HG03039 (cell line): ENCODE data around the gene ACAD9.
A peak's percentile ranks its signal among the peaks of the same experiment; 100 is the strongest.
"Not testable (repeated sequence)": the region's sequence is repeated elsewhere in the genome, so short reads cannot be mapped to it uniquely, and the experiment has no call there.

Experiments used
- ATAC-seq: cut with Tn5 transposase; IDR thresholded peaks from one replicate; pipeline ENCODE4 v1.9.1; 2021; ENCODE audit warnings: mild to moderate bottlenecking, moderate library complexity; ENCODE audit not compliant: unreplicated experiment

Gene ACAD9

GRCh38 chr3:128859630-128860029, 19.8 kb upstream of the ACAD9 start:
- no peak for ATAC-seq

DNA sequence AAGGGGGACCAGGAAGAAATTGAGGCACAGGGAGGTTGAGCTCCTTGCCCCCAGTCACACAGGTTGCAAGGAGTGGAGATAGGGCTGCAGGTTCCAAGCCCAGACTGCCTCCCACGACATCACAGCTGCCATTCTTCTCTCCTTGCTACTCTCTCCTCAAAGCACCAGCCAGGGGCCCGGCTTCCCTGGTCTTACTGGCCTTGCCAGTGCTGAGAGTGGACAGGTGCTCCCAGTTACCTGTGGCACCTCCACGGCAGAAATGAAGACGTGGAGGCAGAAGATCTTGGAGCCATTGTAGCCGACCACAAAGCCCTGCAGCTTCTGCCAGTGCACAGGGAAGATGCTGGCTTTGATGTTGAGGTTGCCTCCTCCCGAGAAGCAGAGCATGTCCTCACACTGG, 17.9 kb upstream of the ACAD9 start:
- ATAC-seq: no peak

- no peak for ATAC-seq
Observed at GRCh38 chr3:128863560-128863959, 15.9 kb upstream of the ACAD9 start.

- no peak for ATAC-seq
Observed at GRCh38 chr3:128864351-128864811, 15.0 kb upstream of the ACAD9 start.

GRCh38 chr3:128864849-128865804, 14.3 kb upstream of the ACAD9 start:
- not testable (repeated sequence) for ATAC-seq

DNA sequence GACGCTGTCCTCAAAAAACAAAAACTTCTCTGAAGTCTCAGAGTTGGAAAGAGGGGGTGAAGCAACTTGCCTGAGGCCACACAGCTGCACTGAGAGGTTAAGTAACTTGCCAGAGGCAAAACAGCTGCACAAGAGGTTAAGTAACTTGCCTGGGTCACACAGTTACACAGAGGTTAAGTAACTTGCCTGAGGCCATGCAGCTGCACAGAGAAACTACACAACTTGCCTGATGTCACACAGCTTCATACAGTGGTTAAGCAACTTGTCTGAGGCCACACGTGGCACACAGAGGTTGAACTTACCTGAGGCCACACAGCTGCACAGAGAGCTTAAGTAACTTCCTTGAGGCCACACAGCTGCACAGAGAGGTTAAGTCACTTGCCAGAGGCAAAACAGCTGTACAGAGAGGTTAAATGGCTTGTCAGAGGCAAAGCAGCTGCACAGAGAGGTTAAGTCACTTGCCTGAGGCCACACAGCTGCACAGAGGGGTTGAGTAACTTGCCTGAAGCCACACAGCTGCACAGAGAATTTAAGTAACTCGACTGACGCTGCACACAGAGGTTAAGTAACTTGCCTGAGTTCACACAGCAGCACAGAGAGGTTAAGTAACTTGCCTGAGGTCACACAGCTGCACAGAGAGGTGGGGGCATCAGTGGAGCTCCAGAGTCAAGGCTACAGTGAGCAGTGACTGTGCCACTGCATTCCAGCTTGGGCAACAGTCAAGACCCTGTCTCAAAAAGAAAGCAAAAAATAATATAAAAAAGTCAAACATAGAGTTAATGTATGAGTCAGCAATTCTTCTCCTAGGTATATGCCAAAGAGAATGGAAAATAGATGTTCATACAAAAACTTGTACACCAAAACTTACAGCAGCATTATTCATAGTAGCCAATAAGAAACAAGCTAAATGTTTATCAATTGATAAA, 12.0 kb upstream of the ACAD9 start:
- no peak for ATAC-seq

DNA sequence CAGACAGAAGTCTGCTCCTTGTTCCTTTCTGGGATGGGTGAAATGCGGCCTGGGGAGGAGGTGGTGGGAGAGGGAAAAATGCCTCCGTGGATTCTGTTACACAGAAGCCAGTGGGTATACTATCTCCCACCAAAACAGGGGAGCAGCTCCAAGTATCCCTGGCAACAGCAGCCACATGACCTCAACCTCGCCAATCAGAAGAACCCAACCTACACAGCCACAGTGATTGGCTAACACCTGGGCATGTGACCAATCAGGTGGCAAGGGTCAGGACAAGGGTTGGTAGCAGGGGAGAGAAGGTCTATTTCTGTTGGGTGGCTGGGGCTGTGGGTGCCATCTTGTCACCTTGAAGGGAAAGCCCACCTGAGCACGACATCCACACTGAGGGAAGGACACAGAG, 9.1 kb upstream of the ACAD9 start:
- no peak for ATAC-seq

- no peak for ATAC-seq
Observed at GRCh38 chr3:128872282-128872681, 7.1 kb upstream of the ACAD9 start.

GRCh38 chr3:128872744-128873143, 6.7 kb upstream of the ACAD9 start:
- no peak for ATAC-seq

DNA sequence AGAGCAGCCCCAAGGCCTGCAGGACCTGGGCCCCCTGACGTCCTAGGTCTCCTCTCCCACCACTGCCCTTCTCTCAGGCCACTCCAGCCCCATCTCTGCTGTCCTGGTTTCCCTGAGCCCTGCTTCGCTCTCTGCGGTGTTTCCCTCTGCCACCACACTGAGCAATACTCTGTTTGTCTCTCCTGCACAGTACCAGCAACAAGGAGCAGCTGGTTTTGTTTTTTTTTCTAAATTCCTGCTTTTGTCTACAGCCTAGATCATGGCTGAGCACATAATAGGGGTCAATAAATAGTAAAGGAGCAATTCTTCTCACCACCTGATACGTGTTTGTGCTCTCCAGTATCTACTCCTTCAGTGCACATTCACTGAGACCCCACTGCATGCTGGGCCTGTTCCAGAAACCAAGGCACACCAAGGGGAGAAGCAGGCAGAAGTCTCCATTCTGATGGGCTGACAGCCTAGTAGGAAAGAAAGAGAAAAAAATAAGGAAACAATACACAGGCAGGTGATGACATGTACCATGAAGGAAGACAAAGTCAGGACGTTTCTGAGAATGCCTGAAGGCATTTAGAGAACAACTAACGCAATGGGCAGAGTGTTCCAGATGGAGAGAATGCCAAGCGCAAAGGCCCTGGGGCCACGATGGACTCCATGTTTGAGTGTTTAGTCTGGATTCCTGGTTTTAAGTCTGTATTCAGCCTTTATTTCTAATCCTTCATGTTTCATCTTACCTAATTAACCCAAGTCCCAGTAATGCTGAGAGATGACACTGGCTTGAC, 6.0 kb upstream of the ACAD9 start:
- no peak for ATAC-seq

DNA sequence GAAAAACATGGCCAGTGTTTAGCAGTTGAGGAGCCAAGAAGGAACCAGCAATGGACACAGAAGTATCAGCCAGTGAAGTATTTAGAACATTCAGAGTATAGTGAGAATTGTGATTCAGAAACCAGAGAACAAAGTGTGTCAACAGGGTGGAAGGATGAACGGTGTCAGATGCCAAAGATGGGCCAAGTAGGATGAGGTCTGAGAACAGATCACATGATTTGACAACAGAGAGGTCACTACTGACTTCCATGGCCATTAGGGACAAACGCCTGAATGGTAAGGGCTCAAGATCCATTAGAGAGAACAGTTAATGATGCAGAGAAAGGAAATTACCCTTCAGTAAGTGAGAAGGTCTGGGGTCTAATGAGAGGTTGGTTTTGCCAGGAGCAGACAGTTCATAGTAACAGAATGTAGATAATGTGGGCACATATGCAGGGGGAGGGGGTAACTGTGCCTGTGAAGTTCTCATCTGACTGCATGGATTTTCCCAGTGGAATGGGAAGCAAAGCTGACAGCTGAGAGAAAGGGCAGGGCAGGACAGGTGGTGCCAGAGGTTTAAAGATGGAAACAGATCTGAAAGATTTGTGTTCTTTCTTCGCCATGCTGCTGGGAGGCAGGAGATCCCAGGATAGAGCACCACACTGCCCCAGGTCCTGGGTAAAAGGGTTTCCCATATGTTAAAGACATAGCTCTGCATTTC, 4.8 kb upstream of the ACAD9 start:
- no peak for ATAC-seq

DNA sequence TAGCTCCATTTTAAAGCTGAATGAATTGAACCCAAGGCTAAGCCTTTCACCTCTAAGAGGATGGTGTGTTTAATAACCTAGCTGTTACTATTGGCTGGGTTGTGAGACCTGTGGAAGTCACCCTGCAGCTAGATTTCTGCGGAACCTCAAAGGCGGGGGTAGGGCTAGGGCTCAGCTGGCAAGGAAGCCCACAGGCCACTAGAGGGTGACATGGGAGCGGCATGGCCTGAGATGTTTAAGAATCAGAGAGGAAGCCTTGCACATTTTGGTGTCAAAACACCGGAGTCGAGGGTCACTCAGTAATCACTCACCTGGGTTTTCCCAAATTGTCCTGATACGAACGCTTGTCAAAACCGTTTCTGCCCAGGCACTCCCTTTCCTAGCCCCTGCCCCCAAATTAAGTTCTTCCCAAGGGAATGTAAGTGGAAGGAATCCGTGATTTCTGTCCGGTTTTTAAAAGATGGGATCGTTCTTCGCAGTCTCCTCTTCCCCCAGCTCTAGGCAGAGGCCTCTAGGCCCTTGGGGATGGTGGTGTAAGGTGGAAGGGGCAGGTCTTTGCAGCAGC, 3.8 kb upstream of the ACAD9 start:
- no peak for ATAC-seq

DNA sequence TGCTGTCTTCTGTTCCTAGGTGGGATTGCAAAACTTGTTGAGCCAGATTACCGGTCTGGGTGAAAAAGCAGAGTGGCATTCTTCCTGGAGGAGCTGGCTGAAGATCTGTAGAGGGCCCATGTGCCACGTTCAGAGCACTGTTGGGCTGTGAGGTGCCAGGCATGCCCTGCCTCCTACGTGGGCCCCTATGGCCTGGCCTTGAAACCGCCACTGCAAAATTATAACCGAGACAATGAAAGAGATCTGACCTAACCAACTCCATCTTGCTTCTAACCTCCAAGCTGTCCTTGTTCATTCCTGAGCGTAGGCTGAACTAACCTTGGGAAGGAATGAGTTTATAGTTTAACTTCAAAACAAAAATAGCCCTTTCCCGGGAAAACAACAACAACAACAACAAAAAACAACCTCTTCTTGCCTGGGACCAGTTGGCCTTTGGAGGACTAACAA, 1.4 kb upstream of the ACAD9 start:
- ATAC-seq: no peak

DNA sequence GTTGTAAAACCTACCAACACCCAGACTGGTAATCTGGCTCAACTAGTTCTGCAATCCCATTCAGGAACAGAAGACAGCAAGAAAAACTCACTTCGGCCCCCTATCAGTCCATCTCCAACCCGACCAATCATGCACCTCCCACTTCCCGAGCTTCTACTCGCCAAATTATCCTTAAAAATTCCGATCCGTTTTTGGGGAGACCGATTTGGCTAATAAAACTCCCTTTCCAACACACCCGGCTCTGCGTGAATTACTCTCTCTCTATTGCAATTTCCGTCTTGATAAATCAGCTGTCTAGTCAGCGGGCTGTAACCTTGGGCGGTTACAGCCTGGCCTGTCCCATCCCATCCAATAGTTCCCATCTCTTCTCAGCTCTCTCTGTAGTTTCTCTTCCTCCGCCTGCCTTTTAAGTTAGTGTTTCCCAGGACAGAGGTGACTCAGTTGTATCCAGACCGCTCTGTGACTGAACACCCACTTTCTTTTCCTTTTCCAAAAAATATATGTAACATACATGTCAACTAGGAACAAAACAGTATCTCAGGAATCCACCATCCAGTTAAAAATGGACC, 780 bp upstream of the ACAD9 start:
- ATAC-seq: peak; percentile 5

- ATAC-seq: no peak
Observed at GRCh38 chr3:128879991-128880390, 571 bp downstream of the ACAD9 start.

DNA sequence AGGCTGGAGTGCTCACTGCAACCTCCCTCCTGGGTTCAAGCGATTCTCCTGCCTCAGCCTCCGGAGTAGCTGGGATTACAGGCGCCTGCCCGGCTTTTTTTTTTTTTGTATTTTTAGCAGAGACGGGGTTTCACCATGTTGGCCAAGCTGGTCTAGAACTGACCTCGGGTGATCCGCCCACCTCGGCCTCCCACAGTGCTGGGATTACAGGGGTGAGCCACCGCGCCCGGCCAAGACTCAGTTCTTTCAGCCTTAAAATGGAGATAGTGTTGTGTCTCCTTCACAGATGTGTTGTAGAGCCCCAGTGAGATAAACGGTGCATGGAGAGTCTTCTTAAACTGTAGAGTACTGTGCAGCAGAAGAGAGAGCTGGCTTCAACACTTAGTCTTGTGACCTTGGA, 1.0 kb downstream of the ACAD9 start:
- ATAC-seq: not testable (repeated sequence)

DNA sequence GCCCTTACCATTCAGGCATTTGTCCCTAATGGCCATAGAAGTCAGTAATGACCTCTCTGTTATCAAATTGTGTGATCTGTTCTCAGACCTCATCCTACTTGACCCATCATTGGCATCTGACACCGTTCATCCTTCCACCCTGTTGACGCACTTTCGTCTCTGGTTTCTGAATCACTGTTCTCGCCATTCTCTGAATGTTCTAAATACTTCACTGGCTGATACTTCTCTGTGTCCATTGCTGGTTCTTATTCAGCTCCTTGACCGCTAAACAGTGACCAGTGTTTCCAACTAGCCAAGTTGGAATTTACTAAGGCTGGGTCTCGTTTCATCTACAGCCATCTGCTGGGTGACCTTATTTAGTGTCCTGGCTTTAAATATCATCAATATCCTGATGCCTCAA, 2.2 kb downstream of the ACAD9 start:
- no peak for ATAC-seq

GRCh38 chr3:128882719-128883118, 3.3 kb downstream of the ACAD9 start:
- ATAC-seq: no peak

DNA sequence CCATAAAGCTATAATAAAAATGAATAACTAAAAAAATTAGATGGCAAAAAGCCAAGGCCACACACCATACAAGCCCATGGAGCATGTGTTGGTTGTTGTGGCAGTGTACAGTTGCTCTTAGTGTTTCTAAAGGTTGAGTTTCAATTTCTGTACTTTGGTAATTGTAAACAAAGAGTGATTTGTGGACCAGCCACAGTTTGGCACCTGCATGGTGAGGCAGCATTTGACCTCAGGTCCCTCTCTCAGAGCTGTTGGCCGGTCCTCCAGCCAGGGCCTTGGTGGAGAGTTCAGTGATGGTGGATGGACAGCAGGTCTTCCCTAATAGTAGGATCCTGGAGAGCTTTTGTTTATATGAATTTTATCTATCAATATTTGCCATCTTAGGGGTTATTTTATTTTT, 5.6 kb downstream of the ACAD9 start:
- ATAC-seq: no peak
